Activated CD4-positive, alpha-beta memory T cell treated with anti-CD3 and anti-CD28 coated beads, Interleukin-2, amount 10 ng/mL, durations not matched to agents 7 days and 5 days (primary cell): ENCODE results near the gene PPM1L. TPM values are rescaled to one million over a fixed set of nuclear protein-coding genes. Genes with fewer than 3 reads are reported as not detected.

Experiments used
- CTCF ChIA-PET: fragments of 350-600 bp; sonication (Branson Sonifier 250); formaldehyde crosslinking; loops from one replicate; lab custom pipeline; 2021; ENCODE audit warnings: antibody characterized with exemption, inconsistent platforms; lab: Charles Lee
- POLR2A ChIA-PET: fragments of 350-600 bp; sonication (Branson Sonifier 250); formaldehyde crosslinking; loops from one replicate; lab custom pipeline; 2021; ENCODE audit warnings: antibody characterized with exemption; lab: Charles Lee
- DNase-seq: peaks from one replicate; pipeline ENCODE4 v3.0.0-alpha.2; 2020
- H3K27ac Mint-ChIP-seq: one replicate; pipeline ENCODE4 v1.8.0; 2021; ENCODE audit warnings: mild to moderate bottlenecking, mixed read lengths
- H3K27me3 Mint-ChIP-seq: one replicate; pipeline ENCODE4 v1.8.0; 2021; ENCODE audit warnings: mixed read lengths
- H3K36me3 Mint-ChIP-seq: one replicate; pipeline ENCODE4 v1.8.0; 2021; ENCODE audit warnings: low read depth, mixed read lengths
- H3K4me1 Mint-ChIP-seq: one replicate; pipeline ENCODE4 v1.8.0; 2021; ENCODE audit warnings: mixed read lengths
- H3K4me3 Mint-ChIP-seq: one replicate; pipeline ENCODE4 v1.8.0; 2021; ENCODE audit warnings: mild to moderate bottlenecking, mixed read lengths
- H3K9me3 Mint-ChIP-seq: one replicate; pipeline ENCODE4 v1.8.0; 2021; ENCODE audit warnings: mixed read lengths
- total RNA-seq, 2 experiments: library from RNA; stranded (reverse); gene quantifications; one replicate each; pipeline ENCODE4 v1.2.3, GENCODE V29; 2021

The PPM1L gene
- total RNA-seq, 2 experiments from 2014 or later: 5.9 TPM

DNA sequence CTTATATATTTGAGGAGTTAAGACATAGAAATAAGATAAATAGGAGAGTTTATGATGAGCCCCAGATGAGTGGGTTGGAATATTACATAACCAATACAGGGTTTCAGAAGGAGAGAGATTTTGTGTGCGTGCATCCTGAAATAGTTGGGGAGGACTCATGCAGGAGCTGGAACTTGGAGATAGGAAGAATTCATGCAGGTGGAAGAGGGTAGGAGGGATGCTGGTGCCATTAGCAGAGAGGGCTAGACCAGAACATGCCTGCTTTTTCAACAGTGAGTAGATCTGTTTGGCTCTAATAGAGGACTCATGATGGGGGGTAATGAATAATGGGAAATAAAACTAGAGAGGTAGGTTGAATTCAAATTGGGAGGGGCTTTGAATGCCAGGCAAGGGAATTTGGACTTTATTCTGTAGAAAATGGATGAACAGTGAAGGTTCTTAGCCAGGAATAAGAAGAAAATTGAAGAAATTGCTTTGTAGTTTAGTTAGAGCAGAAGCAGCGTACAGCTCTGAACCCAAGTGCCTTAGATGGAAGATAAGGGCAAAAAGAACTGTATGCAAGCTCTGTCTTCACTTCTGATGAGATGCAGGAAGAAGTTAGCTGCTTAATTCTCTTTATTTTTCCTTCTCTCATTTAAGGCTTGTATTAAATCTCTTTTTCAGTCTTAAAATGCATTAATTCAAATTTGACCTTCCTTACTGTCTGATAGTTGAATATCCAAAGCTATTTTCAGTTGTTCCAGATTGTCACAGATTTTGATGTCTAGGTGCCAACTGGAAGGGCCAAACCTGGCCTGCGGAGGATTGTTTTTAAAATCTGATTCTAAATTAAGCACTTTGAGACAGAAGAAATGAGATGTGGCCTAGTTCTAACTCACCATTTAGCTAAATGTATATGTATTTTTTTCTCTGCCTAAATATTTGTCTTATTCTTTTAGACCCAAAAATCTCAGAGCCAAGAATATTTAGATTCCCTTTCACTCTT lies 86.3 kb downstream of the PPM1L start:
- no peaks in the 10 kb centered on the region for H3K9me3 Mint-ChIP-seq
- DNase-seq: no peak
- H3K4me3 Mint-ChIP-seq: no peak overlapping the region
- peaks cover 5% of the 10 kb centered on the region for H3K4me1 Mint-ChIP-seq
- H3K27me3 Mint-ChIP-seq: no peaks in the 10 kb centered on the region
- ChIA-PET CTCF (no interaction called here), POLR2A (no interaction called here)
- H3K36me3 Mint-ChIP-seq: no peaks in the 10 kb centered on the region
- H3K27ac Mint-ChIP-seq: no peak overlapping the region

DNA sequence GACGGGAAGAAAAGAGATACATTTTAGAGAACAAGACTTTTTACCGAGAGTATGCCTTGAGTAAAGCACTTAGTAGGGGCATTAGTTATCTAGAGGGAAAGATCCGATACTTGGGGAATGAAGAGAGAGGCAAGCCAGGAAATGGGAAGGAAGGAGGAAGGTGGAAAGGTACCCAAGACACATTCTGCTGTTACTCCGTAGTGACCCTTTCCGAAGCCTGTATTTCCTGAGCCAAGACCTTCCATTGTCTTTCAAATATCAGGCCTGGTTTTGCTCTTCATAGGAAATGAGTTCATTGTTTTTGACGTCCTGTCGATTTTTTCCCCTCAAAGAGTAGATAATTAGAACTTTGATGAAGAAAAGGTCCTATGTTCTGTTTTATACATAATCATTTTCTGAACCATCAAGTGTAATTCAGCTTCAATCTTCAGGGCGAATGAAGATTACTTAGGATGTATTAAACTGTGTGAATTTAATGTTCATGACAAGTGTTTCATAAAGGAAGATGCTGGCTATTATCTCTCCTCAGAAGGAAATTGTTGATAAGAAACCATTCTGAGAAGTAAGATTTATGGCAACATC lies 95.7 kb downstream of the PPM1L start:
- no peak for DNase-seq
- ChIA-PET POLR2A (no interaction called here), CTCF (no interaction called here)
- Mint-ChIP-seq H3K9me3 (peaks cover 3% of the 10 kb centered on the region), H3K4me1 (no peaks in the 10 kb centered on the region), H3K36me3 (no peaks in the 10 kb centered on the region), H3K27ac (no peak overlapping the region), H3K27me3 (no peaks in the 10 kb centered on the region), H3K4me3 (no peak overlapping the region)

DNA sequence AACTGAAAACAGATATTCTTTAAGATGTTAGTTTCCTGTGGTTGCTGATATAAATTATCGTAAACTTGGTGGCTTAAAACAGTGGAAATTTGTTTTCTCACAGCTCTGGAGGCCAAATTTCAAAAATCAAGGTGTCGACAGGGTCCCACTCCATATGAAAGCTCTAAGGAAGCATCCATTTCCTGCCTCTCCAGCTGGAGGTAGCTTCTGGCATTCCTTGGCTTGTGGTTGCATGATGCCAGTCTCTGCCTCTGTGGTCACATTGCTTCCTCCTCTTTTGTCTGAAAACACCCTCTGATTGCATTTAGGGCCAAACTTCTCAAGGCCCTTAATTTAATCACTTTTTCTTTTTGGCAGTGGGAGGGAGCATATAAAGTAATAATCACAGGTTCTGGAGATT lies 96.8 kb downstream of the PPM1L start:
- CTCF ChIA-PET: no interaction called here
- Mint-ChIP-seq H3K27ac (no peak overlapping the region), H3K4me1 (no peaks in the 10 kb centered on the region), H3K4me3 (no peak overlapping the region), H3K27me3 (no peaks in the 10 kb centered on the region), H3K36me3 (no peaks in the 10 kb centered on the region), H3K9me3 (peaks cover 3% of the 10 kb centered on the region)
- POLR2A ChIA-PET: no interaction called here
- no peak for DNase-seq

DNA sequence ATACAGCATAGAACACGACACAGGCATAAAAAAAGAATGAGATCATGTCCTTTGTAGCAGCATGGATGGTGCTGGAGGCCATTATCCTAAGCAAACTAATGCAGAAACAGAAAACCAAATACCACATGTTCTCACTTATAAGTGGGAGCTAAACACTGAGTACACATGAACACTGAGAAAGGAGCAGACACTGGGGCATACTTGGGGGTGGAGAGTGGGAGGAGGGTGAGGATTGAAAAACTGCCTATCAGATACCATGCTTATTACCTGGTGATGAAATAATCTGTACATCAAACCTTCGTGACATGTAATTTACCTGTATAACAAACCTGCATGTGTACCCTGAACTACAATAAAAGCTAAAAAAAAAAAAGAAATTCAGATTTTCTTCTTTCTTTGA lies 100.4 kb downstream of the PPM1L start:
- DNase-seq: no peak
- Mint-ChIP-seq H3K27me3 (peaks cover 3% of the 10 kb centered on the region), H3K27ac (no peak overlapping the region), H3K4me3 (no peak overlapping the region), H3K36me3 (no peaks in the 10 kb centered on the region), H3K4me1 (no peaks in the 10 kb centered on the region), H3K9me3 (peaks cover 3% of the 10 kb centered on the region)
- ChIA-PET POLR2A (no interaction called here), CTCF (interaction anchor here (0.6 kb wide), 1 partner anchor 99 kb away, joined by 3 read pairs; no protein-coding TSS in a partner anchor)

DNA sequence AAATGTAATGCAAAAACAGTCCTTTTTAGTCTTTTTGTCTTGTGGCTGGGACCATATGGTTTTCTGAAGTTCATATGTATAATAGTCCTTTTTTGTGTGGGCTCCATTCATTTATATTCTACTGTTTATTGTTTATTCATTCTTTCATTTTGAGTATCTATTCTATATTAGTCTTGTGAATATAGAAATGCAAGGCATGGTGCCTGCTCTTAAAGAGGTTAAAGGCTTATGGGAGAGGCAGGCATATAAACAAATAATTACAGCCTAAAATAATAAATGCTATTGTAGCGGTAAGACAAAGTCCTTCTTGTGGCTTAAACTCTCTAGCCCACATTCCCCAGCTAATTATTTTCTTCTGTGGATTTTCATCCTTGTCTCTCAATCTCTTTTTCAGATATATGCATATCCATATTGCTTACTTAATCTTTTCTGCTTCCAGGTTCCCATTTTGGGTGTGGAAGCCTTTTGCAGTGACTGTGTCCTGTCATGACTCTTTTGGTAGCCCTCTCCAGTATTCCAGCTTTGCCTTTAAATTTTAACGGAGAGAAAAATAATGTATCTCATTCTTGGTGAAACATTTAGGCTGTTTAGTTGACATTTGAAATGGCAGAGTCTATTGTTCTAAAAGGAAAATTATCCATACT lies 101.6 kb downstream of the PPM1L start:
- DNase-seq: no peak
- no peak overlapping the region for H3K27ac Mint-ChIP-seq
- POLR2A ChIA-PET: no interaction called here
- H3K36me3 Mint-ChIP-seq: no peaks in the 10 kb centered on the region
- peaks cover 3% of the 10 kb centered on the region for H3K27me3 Mint-ChIP-seq
- H3K4me3 Mint-ChIP-seq: no peak overlapping the region
- CTCF ChIA-PET: no interaction called here
- H3K9me3 Mint-ChIP-seq: peaks cover 3% of the 10 kb centered on the region
- H3K4me1 Mint-ChIP-seq: no peaks in the 10 kb centered on the region

DNA sequence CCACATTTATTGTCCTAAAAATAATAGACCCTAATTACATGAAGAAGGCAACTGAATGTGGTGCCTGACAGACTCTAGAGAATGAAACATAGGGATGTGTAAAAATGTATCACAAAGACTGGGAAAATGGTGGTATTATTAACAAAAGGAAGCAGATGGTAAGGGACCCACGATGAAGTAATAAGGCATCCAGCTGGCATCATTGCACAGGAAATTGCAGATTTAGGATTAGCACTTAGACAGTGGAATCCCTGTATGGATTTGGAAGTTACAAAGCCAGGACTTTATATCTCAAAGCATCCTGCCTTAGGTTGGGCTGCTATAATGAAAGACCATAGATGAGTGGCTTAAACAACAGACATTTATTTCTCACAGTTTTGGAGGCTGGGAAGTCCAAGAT lies 104.3 kb downstream of the PPM1L start:
- POLR2A ChIA-PET: no interaction called here
- Mint-ChIP-seq H3K36me3 (no peaks in the 10 kb centered on the region), H3K9me3 (no peaks in the 10 kb centered on the region), H3K27ac (no peak overlapping the region), H3K27me3 (peaks cover 3% of the 10 kb centered on the region), H3K4me1 (no peaks in the 10 kb centered on the region), H3K4me3 (no peak overlapping the region)
- CTCF ChIA-PET: no interaction called here
- DNase-seq: no peak

DNA sequence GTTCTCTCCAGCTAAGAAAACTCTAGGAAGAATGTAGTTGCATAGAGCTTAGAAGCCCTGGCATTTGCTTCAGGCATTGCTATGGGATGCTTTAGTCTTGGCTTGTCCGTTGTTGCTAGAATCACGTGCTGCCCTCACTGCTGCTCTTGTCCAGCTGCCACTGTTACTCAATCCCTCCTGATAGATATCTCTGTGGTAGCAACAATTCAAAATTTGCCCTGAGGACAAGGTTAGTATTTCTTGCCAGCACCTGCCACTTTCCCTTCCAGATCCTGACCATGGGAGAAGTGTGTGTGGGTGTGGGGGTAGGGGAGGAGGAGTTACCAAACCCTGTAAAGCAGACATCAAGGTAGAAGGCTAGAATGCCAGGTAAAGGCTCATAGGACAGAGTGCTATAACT lies 113.8 kb downstream of the PPM1L start:
- no peak for DNase-seq
- no peaks in the 10 kb centered on the region for H3K36me3 Mint-ChIP-seq
- H3K9me3 Mint-ChIP-seq: no peaks in the 10 kb centered on the region
- ChIA-PET POLR2A (no interaction called here), CTCF (no interaction called here)
- no peak overlapping the region for H3K27ac Mint-ChIP-seq
- H3K4me3 Mint-ChIP-seq: no peak overlapping the region
- H3K27me3 Mint-ChIP-seq: peaks cover 3% of the 10 kb centered on the region
- no peaks in the 10 kb centered on the region for H3K4me1 Mint-ChIP-seq

DNA sequence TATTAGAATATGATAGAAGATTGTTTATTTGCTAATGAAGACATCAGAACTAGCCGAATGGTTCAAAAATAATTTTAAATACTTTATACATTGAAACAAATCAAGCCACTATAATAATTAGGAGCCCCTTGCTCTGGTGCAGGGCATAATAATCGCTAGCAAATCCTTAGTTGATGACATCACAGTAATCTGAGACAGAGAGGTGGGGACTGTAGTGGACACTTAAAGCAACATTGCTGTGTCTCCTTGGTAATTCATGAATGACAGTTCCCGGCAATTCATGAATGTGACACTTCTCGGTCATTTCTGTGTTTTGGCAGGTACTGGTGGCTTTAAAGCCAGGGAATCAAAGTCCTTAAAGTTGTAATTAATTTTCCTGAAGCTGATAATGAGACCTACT lies 114.3 kb downstream of the PPM1L start:
- Mint-ChIP-seq H3K27me3 (peaks cover 3% of the 10 kb centered on the region), H3K27ac (no peak overlapping the region), H3K9me3 (no peaks in the 10 kb centered on the region), H3K36me3 (no peaks in the 10 kb centered on the region), H3K4me3 (no peak overlapping the region), H3K4me1 (no peaks in the 10 kb centered on the region)
- POLR2A ChIA-PET: no interaction called here
- CTCF ChIA-PET: no interaction called here
- DNase-seq: no peak

DNA sequence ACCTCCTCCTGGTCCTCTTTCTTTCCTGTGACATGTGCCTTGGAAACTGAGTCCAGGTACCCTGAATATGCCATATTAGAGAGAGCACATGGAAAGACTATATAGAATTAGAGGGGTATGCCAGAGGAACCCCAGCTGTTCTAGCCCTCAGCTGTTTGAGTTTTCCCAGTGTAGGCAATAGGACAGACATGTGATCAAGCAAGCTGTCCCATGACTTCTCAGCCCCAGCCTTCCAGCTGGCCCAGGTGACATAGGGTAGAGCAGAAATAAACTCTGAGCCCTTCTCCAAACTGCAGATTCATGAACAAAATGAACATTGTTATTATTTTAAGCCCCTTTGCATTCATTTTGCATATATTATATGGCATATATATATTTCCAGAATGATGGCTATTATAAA lies 118.7 kb downstream of the PPM1L start:
- peaks cover 5% of the 10 kb centered on the region for H3K27me3 Mint-ChIP-seq
- no peak for DNase-seq
- H3K27ac Mint-ChIP-seq: no peak overlapping the region
- CTCF ChIA-PET: no interaction called here
- H3K4me3 Mint-ChIP-seq: no peak overlapping the region
- POLR2A ChIA-PET: no interaction called here
- no peaks in the 10 kb centered on the region for H3K4me1 Mint-ChIP-seq
- no peaks in the 10 kb centered on the region for H3K36me3 Mint-ChIP-seq
- no peaks in the 10 kb centered on the region for H3K9me3 Mint-ChIP-seq

DNA sequence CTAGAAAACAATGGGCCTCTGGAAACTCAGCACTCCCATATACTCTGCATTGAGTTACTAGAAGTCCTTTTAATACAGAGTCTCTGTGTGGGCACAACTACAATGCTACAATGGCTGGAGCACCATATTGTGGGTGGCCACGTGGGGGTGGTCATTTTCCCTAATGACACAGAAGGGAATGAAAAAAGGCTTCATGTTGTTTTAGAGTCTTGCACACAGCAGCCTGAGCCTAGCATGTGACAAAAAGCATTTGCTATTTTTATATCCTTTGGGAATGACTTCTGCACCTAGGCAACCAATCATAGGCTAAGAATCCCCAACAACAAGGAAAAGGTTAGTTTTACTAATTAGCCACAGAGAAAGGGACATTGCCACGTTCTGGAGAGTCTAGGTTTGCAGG lies 120.6 kb downstream of the PPM1L start:
- Mint-ChIP-seq H3K9me3 (no peaks in the 10 kb centered on the region), H3K4me1 (no peaks in the 10 kb centered on the region), H3K36me3 (no peaks in the 10 kb centered on the region), H3K27me3 (peaks cover 2% of the 10 kb centered on the region), H3K4me3 (no peak overlapping the region), H3K27ac (no peak overlapping the region)
- DNase-seq: no peak
- POLR2A ChIA-PET: no interaction called here
- CTCF ChIA-PET: interaction anchor here (0.5 kb wide), 1 partner anchor 15 kb away, joined by 3 read pairs; no protein-coding TSS in a partner anchor

DNA sequence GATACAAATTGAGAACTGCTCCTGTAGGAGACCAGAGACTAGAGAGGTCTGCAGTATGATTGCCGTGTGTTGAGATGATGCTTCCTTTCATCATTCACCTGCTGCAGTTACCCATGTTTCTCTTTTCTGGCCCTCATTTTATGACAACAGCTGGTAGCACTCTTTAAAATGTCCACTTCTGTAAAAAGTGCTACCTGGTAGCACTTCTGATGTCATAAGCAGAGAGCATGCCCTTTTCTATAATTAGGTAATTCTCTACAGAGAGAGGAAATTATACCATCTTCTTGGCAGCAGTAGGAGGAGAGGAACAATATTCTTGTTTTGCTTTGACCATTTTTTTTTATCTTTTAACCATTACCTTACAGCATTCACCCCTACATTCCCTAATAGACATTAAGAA lies 123.8 kb downstream of the PPM1L start:
- Mint-ChIP-seq H3K27me3 (peaks cover 2% of the 10 kb centered on the region), H3K4me3 (no peak overlapping the region), H3K36me3 (no peaks in the 10 kb centered on the region), H3K27ac (no peak overlapping the region), H3K9me3 (no peaks in the 10 kb centered on the region), H3K4me1 (no peaks in the 10 kb centered on the region)
- POLR2A ChIA-PET: no interaction called here
- no peak for DNase-seq
- CTCF ChIA-PET: no interaction called here

DNA sequence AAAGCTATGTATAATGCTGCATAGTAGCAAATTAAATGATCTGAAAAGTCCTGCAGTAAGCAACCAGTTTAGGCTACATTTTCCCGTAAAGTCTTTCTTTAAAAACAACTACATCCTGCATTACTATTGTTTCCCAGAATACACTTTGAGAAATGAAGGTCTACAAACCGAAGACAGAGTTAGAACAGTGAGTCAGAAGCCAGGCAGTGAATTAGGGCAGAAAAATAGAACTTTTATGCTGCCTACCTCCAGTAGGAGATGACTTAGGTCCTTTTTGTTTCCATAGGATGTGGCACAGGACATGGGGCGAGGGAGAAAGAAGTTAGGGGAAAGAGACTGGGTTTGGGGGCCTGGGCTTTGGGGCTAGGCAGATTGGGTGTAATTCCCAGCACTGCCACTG lies 127.3 kb downstream of the PPM1L start:
- no peak for DNase-seq
- Mint-ChIP-seq H3K27me3 (peaks cover 3% of the 10 kb centered on the region), H3K27ac (no peak overlapping the region), H3K4me1 (no peaks in the 10 kb centered on the region), H3K4me3 (no peak overlapping the region), H3K9me3 (peaks cover 9% of the 10 kb centered on the region), H3K36me3 (no peaks in the 10 kb centered on the region)
- CTCF ChIA-PET: no interaction called here
- POLR2A ChIA-PET: no interaction called here

DNA sequence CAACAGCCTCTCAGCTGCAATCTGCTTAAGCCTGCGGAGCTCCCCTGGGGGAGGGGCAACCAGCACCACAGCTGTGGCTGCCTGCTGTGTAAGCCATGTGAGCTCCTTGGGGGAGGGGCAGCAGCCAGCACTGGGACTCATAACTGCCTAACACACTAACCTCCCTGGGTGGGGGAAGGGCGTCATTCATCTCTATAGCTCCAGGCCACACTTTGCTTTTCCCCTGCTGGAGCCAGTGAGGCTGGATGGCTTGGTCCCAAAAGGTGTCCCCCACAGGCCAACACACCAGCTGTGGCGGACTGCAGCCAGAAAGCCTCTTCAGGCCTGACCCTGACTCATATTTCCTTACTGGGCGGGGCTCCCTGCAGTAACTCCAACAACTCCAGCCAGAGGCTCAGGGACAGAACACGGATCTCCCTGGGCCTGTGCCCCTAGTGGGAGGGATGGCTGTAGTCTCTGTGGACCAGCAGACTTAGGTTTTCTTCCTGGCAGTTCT lies 129.8 kb downstream of the PPM1L start:
- no peak for DNase-seq
- Mint-ChIP-seq H3K36me3 (no peaks in the 10 kb centered on the region), H3K4me1 (no peaks in the 10 kb centered on the region), H3K27me3 (peaks cover 3% of the 10 kb centered on the region), H3K9me3 (peaks cover 9% of the 10 kb centered on the region), H3K27ac (no peak overlapping the region), H3K4me3 (no peak overlapping the region)
- ChIA-PET POLR2A (no interaction called here), CTCF (no interaction called here)
